ENCODE results near the gene IQGAP2. TPM values are rescaled to one million over a fixed set of nuclear protein-coding genes. Genes with fewer than 3 reads are reported as not detected.
A peak's percentile ranks its signal among the peaks of the same experiment; 100 is the strongest.

The IQGAP2 gene
- total RNA-seq, 4 donors from 2014 or later = 46.8 to 121 (median 97.0) TPM

GRCh38 chr5:76714751-76715485, 311.8 kb downstream of the IQGAP2 start:
- Histone ChIP-seq H3K4me1 (peaks cover 0 to 22% (median 5%) of the 10 kb centered on the region in 4 donors), H3K36me3 (no peaks in the 10 kb centered on the region), H3K27ac (peak overlapping the region in 3 of 4 donors; percentile 55 to 67 (median 65)), H3K4me3 (peak overlapping the region; percentile 55 to 92 (median 77)), H3K27me3 (peaks cover 31% of the 10 kb centered on the region), H3K9me3 (no peaks in the 10 kb centered on the region)
- peak; percentile 21 for DNase-seq
- intact Hi-C loops (cut with DNase I; ENCODE audit: low total_unique reads) (no loop called here), in situ Hi-C loops (cut with MboI; ENCODE audit: low pct_ligation_motif_present in 1 of 4, low pct_unique_long_range_greater_than_20kb in 1 of 4, low sequenced_read_pairs in 3 of 4) (loop anchor here in 1 of 4 donors (10.0 kb wide), 1 partner anchor 60 kb away; no protein-coding TSS in a partner anchor)
- 25% methylated on average over 52 of the region's 52 CpGs; no CpG with 5 or more reads in 1 of the 2 donors for WGBS, 2 donors (ENCODE audit: low coverage in 1 of 2)
- TF ChIP-seq POLR2AphosphoS5 (IDR thresholded peaks at IDR 0.05) = no peak

GRCh38 chr5:76715486-76715735, 312.3 kb downstream of the IQGAP2 start:
- Histone ChIP-seq H3K9me3 (no peaks in the 10 kb centered on the region), H3K27ac (peak overlapping the region; percentile 55 to 68 (median 66)), H3K27me3 (peaks cover 31% of the 10 kb centered on the region), H3K4me1 (peaks cover 0 to 22% (median 5%) of the 10 kb centered on the region in 4 donors), H3K36me3 (no peaks in the 10 kb centered on the region), H3K4me3 (peak overlapping the region; percentile 55 to 92 (median 77))
- WGBS, 2 donors (ENCODE audit: low coverage in 1 of 2) = 6% methylated on average over 14 of the region's 14 CpGs; no CpG with 5 or more reads in 1 of the 2 donors
- in situ Hi-C loops (cut with MboI; ENCODE audit: low pct_ligation_motif_present in 1 of 4, low pct_unique_long_range_greater_than_20kb in 1 of 4, low sequenced_read_pairs in 3 of 4) = loop anchor here in 1 of 4 donors (10.0 kb wide), 1 partner anchor 59 kb away; no protein-coding TSS in a partner anchor
- intact Hi-C loops (cut with DNase I; ENCODE audit: low total_unique reads) = no loop called here
- TF ChIP-seq EP300 (IDR thresholded peaks at IDR 0.05; ENCODE audit: low read depth) (no peak), POLR2AphosphoS5 (IDR thresholded peaks at IDR 0.05) (no peak), POLR2A (IDR thresholded peaks at IDR 0.05) (no peak)
- TF ChIP-seq, protein P1, sequence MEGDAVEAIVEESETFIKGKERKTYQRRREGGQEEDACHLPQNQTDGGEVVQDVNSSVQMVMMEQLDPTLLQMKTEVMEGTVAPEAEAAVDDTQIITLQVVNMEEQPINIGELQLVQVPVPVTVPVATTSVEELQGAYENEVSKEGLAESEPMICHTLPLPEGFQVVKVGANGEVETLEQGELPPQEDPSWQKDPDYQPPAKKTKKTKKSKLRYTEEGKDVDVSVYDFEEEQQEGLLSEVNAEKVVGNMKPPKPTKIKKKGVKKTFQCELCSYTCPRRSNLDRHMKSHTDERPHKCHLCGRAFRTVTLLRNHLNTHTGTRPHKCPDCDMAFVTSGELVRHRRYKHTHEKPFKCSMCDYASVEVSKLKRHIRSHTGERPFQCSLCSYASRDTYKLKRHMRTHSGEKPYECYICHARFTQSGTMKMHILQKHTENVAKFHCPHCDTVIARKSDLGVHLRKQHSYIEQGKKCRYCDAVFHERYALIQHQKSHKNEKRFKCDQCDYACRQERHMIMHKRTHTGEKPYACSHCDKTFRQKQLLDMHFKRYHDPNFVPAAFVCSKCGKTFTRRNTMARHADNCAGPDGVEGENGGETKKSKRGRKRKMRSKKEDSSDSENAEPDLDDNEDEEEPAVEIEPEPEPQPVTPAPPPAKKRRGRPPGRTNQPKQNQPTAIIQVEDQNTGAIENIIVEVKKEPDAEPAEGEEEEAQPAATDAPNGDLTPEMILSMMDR (IDR thresholded peaks at IDR 0.05) = no peak
- no peak for DNase-seq

GRCh38 chr5:76715736-76716455, 312.8 kb downstream of the IQGAP2 start, which contains the start of gene F2R:
TSS of gene F2R (plus strand) at chr5:76716126. CDS start at chr5:76716308, 182 bp downstream.
- in situ Hi-C loops (cut with MboI; ENCODE audit: low pct_ligation_motif_present in 1 of 4, low pct_unique_long_range_greater_than_20kb in 1 of 4, low sequenced_read_pairs in 3 of 4) = loop anchor here in 1 of 4 donors (10.0 kb wide), 1 partner anchor 59 kb away; no protein-coding TSS in a partner anchor
- 1% methylated on average over 24 of the region's 82 CpGs; no CpG with 5 or more reads in 1 of the 2 donors for WGBS, 2 donors (ENCODE audit: low coverage in 1 of 2)
- DNase-seq = peak; percentile 62

GRCh38 chr5:76716456-76717157, 313.5 kb downstream of the IQGAP2 start:
- Histone ChIP-seq H3K9me3 (no peaks in the 10 kb centered on the region), H3K4me3 (peak overlapping the region; percentile 55 to 92 (median 77)), H3K27ac (peak overlapping the region; percentile 55 to 68 (median 66)), H3K4me1 (peaks cover 0 to 26% (median 5%) of the 10 kb centered on the region in 4 donors), H3K36me3 (no peaks in the 10 kb centered on the region), H3K27me3 (peaks cover 31% of the 10 kb centered on the region)
- intact Hi-C loops (cut with DNase I; ENCODE audit: low total_unique reads) (no loop called here), in situ Hi-C loops (cut with MboI; ENCODE audit: low pct_ligation_motif_present in 1 of 4, low pct_unique_long_range_greater_than_20kb in 1 of 4, low sequenced_read_pairs in 3 of 4) (loop anchor here in 1 of 4 donors (10.0 kb wide), 1 partner anchor 58 kb away; no protein-coding TSS in a partner anchor)
- 4 to 15% methylated on average over 4 to 29 of the region's 29 CpGs for WGBS, 2 donors (ENCODE audit: low coverage in 1 of 2)
- DNase-seq = no peak
- TF ChIP-seq, protein P1 (IDR thresholded peaks at IDR 0.05) = no peak
- no peak for TF ChIP-seq POLR2AphosphoS5 (IDR thresholded peaks at IDR 0.05)
- no peak for TF ChIP-seq EP300 (IDR thresholded peaks at IDR 0.05; ENCODE audit: low read depth)
- TF ChIP-seq POLR2A (IDR thresholded peaks at IDR 0.05) = no peak

More at GRCh38 chr5:76715736-76716455, 312.8 kb downstream of the IQGAP2 start, which contains the start of gene F2R:
- H3K9me3 ChIP-seq = no peaks in the 10 kb centered on the region
- H3K4me1 ChIP-seq = peaks cover 0 to 25% (median 5%) of the 10 kb centered on the region in 4 donors
- intact Hi-C loops (cut with DNase I; ENCODE audit: low total_unique reads) = no loop called here
- peak within 1 kb of the TSS; percentile 55 to 68 (median 66) for H3K27ac ChIP-seq
- peaks cover 31% of the 10 kb centered on the region for H3K27me3 ChIP-seq
- no peak for TF ChIP-seq EP300 (IDR thresholded peaks at IDR 0.05; ENCODE audit: low read depth)
- TF ChIP-seq, protein P1 (IDR thresholded peaks at IDR 0.05) = peak in 4 of 5 experiments; percentile 43 to 58 (median 47)
- TF ChIP-seq POLR2AphosphoS5 (IDR thresholded peaks at IDR 0.05) = no peak
- H3K36me3 ChIP-seq = no peaks in the 10 kb centered on the region
- peak within 1 kb of the TSS; percentile 55 to 92 (median 77) for H3K4me3 ChIP-seq

Measured in transverse colon (tissue), 4 donors.